HG02759 (cell line): Measurements from ENCODE around the gene PDE4D.
"Not testable (repeated sequence)": the region's sequence is repeated elsewhere in the genome, so short reads cannot be mapped to it uniquely, and the experiment has no call there.

ENCODE experiments used
- ATAC-seq: cut with Tn5 transposase; IDR thresholded peaks from one replicate; pipeline ENCODE4 v1.9.1; 2021; ENCODE audit warnings: mild to moderate bottlenecking, moderate library complexity; ENCODE audit not compliant: unreplicated experiment

PDE4D gene

DNA sequence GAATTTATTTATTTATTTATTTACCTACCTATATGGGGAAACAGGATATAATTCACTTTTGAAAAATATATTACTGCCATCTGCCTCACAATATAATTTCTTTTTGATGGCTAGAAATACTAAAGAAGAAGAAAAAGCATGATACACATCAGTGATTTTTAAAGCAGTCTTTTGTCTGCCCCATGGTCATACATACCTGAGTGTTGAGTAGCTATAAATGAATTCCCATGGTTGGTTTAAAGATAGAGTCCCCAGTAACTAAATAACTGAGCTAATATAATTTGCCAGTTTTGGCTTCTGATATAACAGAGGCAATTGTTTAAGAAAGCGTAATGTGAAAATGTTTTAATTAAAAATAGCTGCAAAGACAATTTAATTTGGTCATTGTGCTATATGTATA lies 447.8 kb downstream of the PDE4D start:
- ATAC-seq: no peak

DNA sequence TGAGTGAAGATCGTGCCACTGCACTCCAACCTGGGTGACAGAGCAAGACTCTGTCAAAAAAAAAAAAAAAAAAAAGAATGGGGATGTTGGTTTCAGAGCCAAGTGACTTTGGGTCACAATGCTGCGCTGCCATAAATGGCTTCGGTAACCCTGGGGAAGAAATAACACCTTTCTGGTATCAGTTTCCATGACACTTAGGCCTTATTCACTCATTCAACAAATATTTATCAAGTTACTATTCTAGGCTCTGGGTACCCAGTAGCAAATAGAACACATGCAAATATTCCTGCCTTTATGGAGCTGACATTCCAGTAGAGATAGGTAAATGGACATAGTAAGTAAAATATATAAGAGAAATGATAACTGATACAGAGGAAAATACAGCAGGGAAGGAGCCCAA lies 454.2 kb downstream of the PDE4D start:
- ATAC-seq: no peak

GRCh38 chr5:59437176-59437575 lies 456.4 kb downstream of the PDE4D start:
- ATAC-seq: no peak

GRCh38 chr5:59436364-59437148 lies 457.0 kb downstream of the PDE4D start:
- ATAC-seq: no peak

- ATAC-seq: no peak
Measured at GRCh38 chr5:59433174-59433573, 460.4 kb downstream of the PDE4D start.

DNA sequence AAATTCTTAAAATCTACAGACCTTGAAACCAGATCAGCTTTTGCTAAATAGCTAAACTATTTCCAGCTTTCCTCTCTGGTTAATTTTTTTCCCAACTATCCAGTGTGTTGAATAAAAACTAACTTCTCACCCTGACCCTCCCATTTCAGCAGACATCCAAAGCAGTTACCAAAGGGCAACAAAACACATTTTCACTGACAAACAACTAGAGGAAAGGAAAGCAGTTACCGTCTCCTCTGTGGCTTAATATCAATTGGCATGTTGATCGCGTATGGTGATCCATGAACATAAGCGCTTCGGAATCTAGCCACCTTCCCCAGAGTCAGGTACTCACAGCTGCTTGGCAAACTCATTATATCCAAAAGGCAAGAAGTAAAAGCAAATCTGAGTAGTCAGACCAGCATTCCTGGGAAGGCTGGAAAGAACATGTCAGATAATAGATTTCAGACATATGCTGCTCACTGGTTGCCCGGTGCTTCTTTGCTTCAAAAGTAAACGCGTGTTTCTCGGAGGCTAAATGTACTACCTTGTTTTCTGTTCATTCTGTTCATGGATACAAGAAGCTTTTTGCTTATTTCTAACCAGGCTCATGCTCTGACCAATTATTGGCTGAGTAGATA lies 463.4 kb downstream of the PDE4D start:
- no peak for ATAC-seq

GRCh38 chr5:59428391-59428790 lies 465.1 kb downstream of the PDE4D start:
- ATAC-seq: no peak

DNA sequence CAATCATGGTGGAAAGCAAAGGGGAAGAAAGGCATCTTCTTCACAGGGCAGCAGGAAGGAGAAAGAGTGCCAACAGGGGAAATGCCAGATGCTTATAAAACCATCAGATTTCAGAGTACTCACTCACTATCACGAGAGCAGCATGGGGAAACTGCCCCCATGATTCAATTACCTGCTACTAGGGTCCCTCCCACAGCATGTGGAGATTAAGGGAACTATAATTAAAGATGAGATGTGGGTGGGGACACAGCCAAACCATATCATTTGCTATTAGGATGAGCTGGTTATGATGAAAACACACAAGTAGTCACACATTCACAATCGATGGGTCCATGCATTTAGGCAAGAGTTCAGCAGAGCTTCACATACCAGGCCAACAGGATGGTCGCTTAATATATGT lies 469.0 kb downstream of the PDE4D start:
- ATAC-seq: no peak

GRCh38 chr5:59423021-59423420 lies 470.5 kb downstream of the PDE4D start:
- no peak for ATAC-seq

GRCh38 chr5:59421986-59422941 lies 471.3 kb downstream of the PDE4D start:
- no peak for ATAC-seq

GRCh38 chr5:59420596-59420995 lies 472.9 kb downstream of the PDE4D start:
- ATAC-seq: no peak

- ATAC-seq: no peak
Measured at GRCh38 chr5:59418808-59419207, 474.7 kb downstream of the PDE4D start.

DNA sequence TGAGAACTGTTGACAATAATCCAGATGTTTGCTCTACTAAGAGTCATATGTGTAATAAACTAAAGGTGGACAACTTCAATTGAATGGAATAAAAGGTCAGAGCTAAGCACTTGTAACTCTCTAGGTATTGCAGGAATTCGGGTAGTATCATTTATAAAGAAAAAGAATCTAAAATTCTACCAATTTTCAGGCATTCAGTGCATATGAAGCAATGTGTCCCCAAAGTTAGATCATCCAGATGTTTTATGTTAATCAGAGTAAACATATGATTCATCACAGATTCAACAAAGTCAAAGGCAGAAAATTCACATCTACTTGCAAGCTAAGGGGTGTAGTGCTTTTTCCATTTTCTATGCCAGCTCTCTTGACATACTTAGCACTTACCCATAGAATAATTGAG lies 477.1 kb downstream of the PDE4D start:
- no peak for ATAC-seq

- ATAC-seq: no peak
Measured at GRCh38 chr5:59416026-59416425, 477.5 kb downstream of the PDE4D start.

- no peak for ATAC-seq
Measured at GRCh38 chr5:59412428-59412827, 481.1 kb downstream of the PDE4D start.

DNA sequence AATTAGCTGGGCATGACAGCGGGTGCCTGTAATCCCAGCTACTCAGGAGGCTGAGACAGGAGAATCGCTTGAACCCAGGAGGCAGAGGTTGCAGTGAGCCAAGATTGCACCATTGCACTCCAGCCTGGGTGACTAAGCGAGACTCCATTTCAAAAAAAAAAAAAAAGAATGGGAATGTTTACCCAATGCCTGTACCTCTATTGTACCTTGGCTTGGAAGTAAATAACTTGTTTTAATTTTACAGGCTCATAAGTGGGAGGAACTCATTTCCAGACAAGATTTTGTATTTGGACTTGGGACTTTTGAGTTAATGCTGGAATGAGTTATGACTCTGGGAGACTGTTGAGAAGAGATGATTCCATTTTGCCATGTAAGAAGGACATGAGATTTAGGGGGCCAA lies 484.5 kb downstream of the PDE4D start:
- not testable (repeated sequence) for ATAC-seq

- no peak for ATAC-seq
Measured at GRCh38 chr5:59407967-59408366, 485.6 kb downstream of the PDE4D start.

GRCh38 chr5:59401637-59402036 lies 491.9 kb downstream of the PDE4D start:
- no peak for ATAC-seq

- ATAC-seq: not testable (repeated sequence)
Measured at GRCh38 chr5:59394956-59395355, 498.6 kb downstream of the PDE4D start.

DNA sequence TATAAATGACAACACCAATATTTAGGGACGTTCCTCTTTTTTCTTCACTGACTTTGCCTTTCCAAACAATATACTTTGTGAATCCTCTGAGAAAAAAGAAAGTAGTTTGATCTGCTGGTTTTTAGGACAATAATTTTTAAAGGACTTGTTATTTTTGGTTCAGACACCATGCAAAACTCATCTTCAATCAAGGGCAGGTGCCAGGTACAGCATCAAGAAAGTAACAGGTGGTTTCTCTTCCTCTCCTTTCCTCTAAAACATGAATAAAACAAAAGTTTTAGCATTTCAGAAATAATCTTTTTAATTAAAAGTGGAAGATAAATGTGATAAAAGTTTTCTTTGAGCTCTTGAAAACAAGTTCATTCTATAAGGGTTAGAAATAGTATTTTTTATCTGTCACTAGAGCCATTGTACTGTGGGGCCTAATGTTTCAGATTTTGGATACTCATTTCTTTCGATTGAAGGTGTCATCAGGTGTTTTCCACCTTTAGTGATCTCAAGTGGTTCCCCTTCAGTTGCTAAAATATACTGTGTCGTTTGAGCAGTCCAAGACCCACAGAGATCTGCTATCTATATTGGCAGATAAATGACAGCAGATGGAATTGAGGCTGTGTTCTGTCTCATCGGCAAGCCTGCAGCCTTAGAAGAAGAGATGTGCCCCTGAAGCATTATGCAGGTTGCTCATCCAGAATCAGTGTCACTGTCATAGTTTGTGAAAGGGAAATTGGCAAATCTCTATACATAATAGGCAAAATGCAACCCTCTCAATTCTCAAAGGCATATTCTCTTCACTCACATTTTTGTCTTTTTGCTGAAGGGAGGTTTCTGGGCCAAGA lies 499.7 kb downstream of the PDE4D start:
- no peak for ATAC-seq

DNA sequence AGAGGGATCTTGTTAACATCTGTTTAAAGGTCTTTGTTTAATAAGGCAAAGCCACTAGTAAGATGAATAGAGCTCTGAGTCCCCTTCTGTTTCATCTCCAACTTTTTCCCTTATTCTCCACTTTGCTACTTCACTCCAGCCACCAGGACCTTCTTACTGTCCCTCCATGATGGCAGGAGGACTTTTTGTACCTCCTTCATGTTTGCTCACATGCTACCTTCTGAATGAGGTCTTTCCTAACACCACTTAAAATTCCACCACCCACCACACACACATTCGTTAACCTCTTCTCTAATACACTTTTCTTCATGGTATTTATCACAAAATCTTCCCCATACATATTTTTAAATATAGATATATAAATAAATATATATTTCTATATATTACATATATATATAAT lies 501.9 kb downstream of the PDE4D start:
- no peak for ATAC-seq
